Colonic mucosa (tissue), 4 donors: Measurements from ENCODE around the gene CTDNEP1. TPM values are rescaled to one million over a fixed set of nuclear protein-coding genes. Genes with fewer than 3 reads are reported as not detected.

Source experiments
- DNase-seq: peaks from one replicate; pipeline ENCODE4 v3.0.0-alpha.2; 2020
- H3K27ac ChIP-seq: fragments of 200-600 bp; one replicate; pipeline ENCODE4 v1.8.0; 2021
- H3K27me3 ChIP-seq: fragments of 200-600 bp; one replicate; pipeline ENCODE4 v1.8.0; 2021
- H3K36me3 ChIP-seq: fragments of 200-600 bp; one replicate; pipeline ENCODE4 v1.8.0; 2021
- H3K4me1 ChIP-seq: fragments of 200-600 bp; one replicate; pipeline ENCODE4 v1.8.0; 2021; ENCODE audit warnings: mild to moderate bottlenecking
- H3K4me3 ChIP-seq: fragments of 200-600 bp; one replicate; pipeline ENCODE4 v1.8.0; 2021
- H3K9ac ChIP-seq, 2 donors: one replicate each; pipeline ENCODE4 v1.7.0; 2013; ENCODE audit warnings: control low read depth in 2 of 2, low read depth in 2 of 2, low read length in 2 of 2
- H3K9me3 ChIP-seq: fragments of 200-600 bp; one replicate; pipeline ENCODE4 v1.8.0; 2021
- intact Hi-C: fragments of 100-400 bp; cut with DNase I; formaldehyde crosslinking; loops from one replicate; pipeline ENCODE4 v1.14.1; 2022
- total RNA-seq, 2 donors: library from RNA; stranded (reverse); fragmentation: NEBNext Ultra II Directional in 1 of 2; extraction: Animal tissue kit (Norgen Biotek cat#: 25700) in 1 of 2; gene quantifications; one replicate each; pipeline ENCODE4 v1.2.1, GENCODE V29; 2021
- TF ChIP-seq, protein P1 (sequence below): fragments of 200-600 bp; IDR thresholded peaks from one replicate; pipeline ENCODE4 v1.8.0; 2022; ENCODE audit warnings: antibody characterized with exemption, mild to moderate bottlenecking
- donor health status: healthy.
- donor health status: DM: no; HTN: no; CAD: no.
- donor health status: DM: no; HTN: no; CAD: no.

CTDNEP1 gene
- total RNA-seq, 2 donors from 2014 or later, result 124 to 145 TPM

DNA sequence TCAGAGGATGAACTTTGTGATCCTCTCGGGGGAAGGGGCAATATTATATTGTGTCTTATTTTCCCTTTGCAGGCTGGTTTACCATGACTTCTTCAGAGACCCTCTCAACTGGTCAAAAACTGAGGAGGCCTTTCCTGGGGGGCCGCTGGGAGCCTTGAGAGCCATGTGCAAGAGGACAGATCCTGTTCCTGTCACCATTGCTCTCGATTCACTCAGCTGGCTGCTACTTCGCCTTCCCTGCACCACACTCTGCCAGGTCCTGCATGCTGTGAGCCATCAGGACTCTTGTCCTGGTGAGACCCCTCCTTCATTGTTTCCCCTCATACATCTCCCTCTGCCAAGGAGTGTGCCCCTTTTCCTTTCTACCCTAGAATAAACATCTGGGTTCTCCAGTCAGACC is 3.0 kb upstream of the CTDNEP1 start:
- Histone ChIP-seq H3K4me3 (no peak overlapping the region), H3K9me3 (no peaks in the 10 kb centered on the region), H3K4me1 (peaks cover 15% of the 10 kb centered on the region), H3K27me3 (no peaks in the 10 kb centered on the region), H3K36me3 (peaks cover 4% of the 10 kb centered on the region), H3K27ac (peak overlapping the region; percentile 9), H3K9ac (peak overlapping the region in 1 of 2 donors; percentile 48)
- DNase-seq, result no peak
- TF ChIP-seq, protein P1, sequence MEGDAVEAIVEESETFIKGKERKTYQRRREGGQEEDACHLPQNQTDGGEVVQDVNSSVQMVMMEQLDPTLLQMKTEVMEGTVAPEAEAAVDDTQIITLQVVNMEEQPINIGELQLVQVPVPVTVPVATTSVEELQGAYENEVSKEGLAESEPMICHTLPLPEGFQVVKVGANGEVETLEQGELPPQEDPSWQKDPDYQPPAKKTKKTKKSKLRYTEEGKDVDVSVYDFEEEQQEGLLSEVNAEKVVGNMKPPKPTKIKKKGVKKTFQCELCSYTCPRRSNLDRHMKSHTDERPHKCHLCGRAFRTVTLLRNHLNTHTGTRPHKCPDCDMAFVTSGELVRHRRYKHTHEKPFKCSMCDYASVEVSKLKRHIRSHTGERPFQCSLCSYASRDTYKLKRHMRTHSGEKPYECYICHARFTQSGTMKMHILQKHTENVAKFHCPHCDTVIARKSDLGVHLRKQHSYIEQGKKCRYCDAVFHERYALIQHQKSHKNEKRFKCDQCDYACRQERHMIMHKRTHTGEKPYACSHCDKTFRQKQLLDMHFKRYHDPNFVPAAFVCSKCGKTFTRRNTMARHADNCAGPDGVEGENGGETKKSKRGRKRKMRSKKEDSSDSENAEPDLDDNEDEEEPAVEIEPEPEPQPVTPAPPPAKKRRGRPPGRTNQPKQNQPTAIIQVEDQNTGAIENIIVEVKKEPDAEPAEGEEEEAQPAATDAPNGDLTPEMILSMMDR, result no peak
- intact Hi-C loops, result no loop called here

DNA sequence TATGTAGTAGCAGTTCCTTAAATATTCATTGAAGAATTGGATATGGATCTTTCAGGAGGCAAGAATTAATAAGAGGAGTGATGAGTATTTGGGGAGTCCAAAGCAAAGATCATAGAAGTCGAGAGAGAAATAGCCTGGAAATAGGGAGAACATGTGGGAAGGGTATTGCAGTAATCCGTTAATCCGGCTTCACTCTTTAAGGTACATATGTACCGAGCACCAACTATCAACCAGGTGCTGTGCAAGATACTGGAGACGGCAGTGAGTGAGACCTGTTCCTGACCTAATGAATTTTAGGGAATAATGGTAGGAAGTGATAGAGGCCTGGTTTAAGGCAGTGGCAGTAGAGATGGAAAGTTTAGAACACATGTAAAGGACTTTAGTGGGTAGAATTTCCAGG is 1.5 kb upstream of the CTDNEP1 start:
- intact Hi-C loops, result no loop called here
- H3K36me3 ChIP-seq, result peaks cover 4% of the 10 kb centered on the region
- peak overlapping the region in 1 of 2 donors; percentile 95 for H3K9ac ChIP-seq
- H3K4me1 ChIP-seq, result peaks cover 18% of the 10 kb centered on the region
- peak overlapping the region; percentile 98 for H3K4me3 ChIP-seq
- no peak for DNase-seq
- H3K27me3 ChIP-seq, result no peaks in the 10 kb centered on the region
- peak overlapping the region; percentile 99 for H3K27ac ChIP-seq
- TF ChIP-seq, protein P1, result no peak
- H3K9me3 ChIP-seq, result no peaks in the 10 kb centered on the region

- peaks cover 18% of the 10 kb centered on the region for H3K4me1 ChIP-seq
- intact Hi-C loops, result no loop called here
Observed at GRCh38 chr17:7252176-7253043, 876 bp upstream of the CTDNEP1 start, which contains the start of gene ELP5. Gene ELP5 (plus strand): TSS chr17:7252215. CDS start chr17:7252551, 336 bp downstream.

GRCh38 chr17:7250695-7251627 is 573 bp downstream of the CTDNEP1 start:
- TF ChIP-seq, protein P1, result no peak
- DNase-seq, result peak; percentile 44
- peaks cover 4% of the 10 kb centered on the region for H3K36me3 ChIP-seq
- peak overlapping the region; percentile 95 to 98 for H3K9ac ChIP-seq
- intact Hi-C loops, result no loop called here
- H3K4me1 ChIP-seq, result peaks cover 18% of the 10 kb centered on the region
- no peaks in the 10 kb centered on the region for H3K27me3 ChIP-seq
- H3K9me3 ChIP-seq, result no peaks in the 10 kb centered on the region
- peak overlapping the region; percentile 99 for H3K27ac ChIP-seq
- H3K4me3 ChIP-seq, result peak overlapping the region; percentile 98

More at GRCh38 chr17:7252176-7253043, 876 bp upstream of the CTDNEP1 start, which contains the start of gene ELP5:
- DNase-seq, result peak; percentile 96
- peak within 1 kb of the TSS; percentile 95 to 98 for H3K9ac ChIP-seq
- H3K9me3 ChIP-seq, result no peaks in the 10 kb centered on the region
- H3K27ac ChIP-seq, result peak within 1 kb of the TSS; percentile 99
- peaks cover 4% of the 10 kb centered on the region for H3K36me3 ChIP-seq
- peak within 1 kb of the TSS; percentile 98 for H3K4me3 ChIP-seq
- no peaks in the 10 kb centered on the region for H3K27me3 ChIP-seq
- TF ChIP-seq, protein P1, result peak; percentile 24

DNA sequence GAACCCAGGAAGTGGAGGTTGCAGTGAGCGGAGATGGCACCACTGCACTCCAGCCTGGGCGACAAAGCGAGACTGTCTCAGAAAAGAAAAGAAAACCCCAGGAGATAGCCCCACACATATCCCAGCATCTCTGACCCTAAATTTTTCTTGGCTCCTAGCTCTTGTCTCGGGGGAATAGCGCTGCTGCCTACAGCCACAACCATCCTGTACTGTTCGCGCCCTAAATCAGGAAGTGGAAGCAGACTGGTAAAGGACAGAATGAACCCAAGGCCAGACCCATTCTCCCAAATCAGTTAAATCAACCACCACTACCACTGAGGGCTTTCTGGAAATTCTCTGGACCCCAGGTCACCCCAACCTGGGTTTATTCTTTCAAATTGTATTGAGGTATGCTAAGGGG is 1.7 kb downstream of the CTDNEP1 start:
- Histone ChIP-seq H3K4me1 (peaks cover 18% of the 10 kb centered on the region), H3K4me3 (peak overlapping the region; percentile 98), H3K27ac (peak overlapping the region; percentile 99), H3K9me3 (no peaks in the 10 kb centered on the region), H3K36me3 (peaks cover 3% of the 10 kb centered on the region), H3K27me3 (no peaks in the 10 kb centered on the region), H3K9ac (peak overlapping the region; percentile 95 to 98)
- intact Hi-C loops, result no loop called here
- no peak for DNase-seq
- TF ChIP-seq, protein P1, result no peak
